ENCODE results near the gene DHRS3. TPM values are rescaled to one million over a fixed set of nuclear protein-coding genes. Genes with fewer than 3 reads are reported as not detected.
"Not testable (repeated sequence)": the region's sequence is repeated elsewhere in the genome, so short reads cannot be mapped to it uniquely, and the experiment has no call there.

Gene DHRS3
- total and polyA plus RNA-seq, 2 donors (not counting 1 experiment from before 2014, with no cell fraction given): 0.37 TPM

DNA sequence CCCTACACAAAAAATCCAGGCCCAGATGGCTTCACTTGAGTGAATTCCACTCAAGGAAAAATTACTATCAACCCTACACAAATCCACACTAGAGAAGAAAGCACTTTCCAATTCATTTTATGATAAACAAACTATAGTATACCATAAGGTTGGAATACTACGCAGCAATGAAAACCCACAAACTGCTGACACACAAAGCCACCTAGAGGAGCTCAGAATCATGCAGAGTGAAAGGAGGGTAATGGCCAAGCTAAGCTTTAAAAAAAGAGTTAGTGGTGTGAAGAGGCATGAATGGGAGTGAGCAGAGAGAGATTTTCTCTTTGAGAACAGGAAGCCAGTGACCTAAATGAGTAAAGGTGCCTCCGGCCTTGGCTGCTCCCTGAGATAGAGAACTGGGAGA, 93.7 kb downstream of the DHRS3 start:
- no peak overlapping the region for H3K27ac ChIP-seq (ENCODE audit: low read length in 2 of 2)
- DNase-seq (no peak), ATAC-seq (ENCODE audit: low read depth) (no peak)
- ChIA-PET POLR2A (no interaction called here), CTCF (interaction anchor here (0.9 kb wide), 1 partner anchor 16 kb away, joined by 3 read pairs; no protein-coding TSS in a partner anchor)
- no peak for TF ChIP-seq CTCF (IDR thresholded peaks at IDR 0.05)
- no peak for TF ChIP-seq EZH2 (IDR thresholded peaks at IDR 0.05; ENCODE audit: borderline replicate concordance, insufficient read depth, low read depth, low read length, poor library complexity, severe bottlenecking)
- intact Hi-C loops (cut with micrococcal nuclease): no loop called here
- no peaks in the 10 kb centered on the region for H4K20me1 ChIP-seq (ENCODE audit: control insufficient read depth, insufficient read depth, low read length, poor library complexity, severe bottlenecking)
- Mint-ChIP-seq H3K9me3 (ENCODE audit: insufficient read depth) (no peaks in the 10 kb centered on the region), H3K4me1 (no peaks in the 10 kb centered on the region), H3K4me3 (no peak overlapping the region), H3K27ac (no peak overlapping the region), H3K27me3 (no peaks in the 10 kb centered on the region)
- 67% methylated on average over 1 of the region's 2 CpGs for WGBS (ENCODE audit: insufficient coverage)
- no peaks in the 10 kb centered on the region for H3K36me3 ChIP-seq (replicated peaks in 1 of 2; ENCODE audit: control extremely low read depth in 1 of 2, control insufficient read depth in 1 of 2, extremely low read depth in 1 of 2, insufficient read depth in 2 of 2, low read length in 1 of 2)
- H3K9ac ChIP-seq (ENCODE audit: low read length): no peak overlapping the region
- H3K4me3 ChIP-seq (ENCODE audit: control extremely low read depth in 1 of 5, extremely low read depth in 1 of 5, insufficient read depth in 1 of 5, low read depth in 2 of 5, low read length in 4 of 5): no peak overlapping the region
- no peak overlapping the region for H2AFZ ChIP-seq (ENCODE audit: insufficient read depth, low read depth, low read length, poor library complexity, severe bottlenecking)
- no peaks in the 10 kb centered on the region for H3K27me3 ChIP-seq (replicated peaks in 1 of 4; ENCODE audit: control extremely low read depth in 1 of 4, control insufficient read depth in 3 of 4, insufficient read depth in 4 of 4, low read length in 3 of 4)
- H3K79me2 ChIP-seq (ENCODE audit: control insufficient read depth, insufficient read depth, low read length): no peaks in the 10 kb centered on the region
- no peaks in the 10 kb centered on the region for H3K9me3 ChIP-seq (ENCODE audit: control extremely low read depth in 1 of 3, control insufficient read depth in 2 of 3, insufficient read depth in 1 of 3, low read length in 2 of 3)
- no peaks in the 10 kb centered on the region for H3K4me1 ChIP-seq (ENCODE audit: control insufficient read depth in 2 of 2, insufficient read depth in 2 of 2, low read length in 2 of 2)
- H3K4me2 ChIP-seq (replicated peaks; ENCODE audit: low read depth, low read length, poor library complexity, severe bottlenecking): no peak overlapping the region

- H3K9me3 ChIP-seq (ENCODE audit: control extremely low read depth in 1 of 3, control insufficient read depth in 2 of 3, insufficient read depth in 1 of 3, low read length in 2 of 3); H3K4me1 Mint-ChIP-seq; H4K20me1 ChIP-seq (ENCODE audit: control insufficient read depth, insufficient read depth, low read length, poor library complexity, severe bottlenecking); CTCF ChIA-PET; H3K4me1 ChIP-seq (ENCODE audit: control insufficient read depth in 2 of 2, insufficient read depth in 2 of 2, low read length in 2 of 2); H3K9me3 Mint-ChIP-seq (ENCODE audit: insufficient read depth); H3K36me3 ChIP-seq (replicated peaks in 1 of 2; ENCODE audit: control extremely low read depth in 1 of 2, control insufficient read depth in 1 of 2, extremely low read depth in 1 of 2, insufficient read depth in 2 of 2, low read length in 1 of 2); ATAC-seq (ENCODE audit: low read depth); H3K4me3 ChIP-seq (ENCODE audit: control extremely low read depth in 1 of 5, extremely low read depth in 1 of 5, insufficient read depth in 1 of 5, low read depth in 2 of 5, low read length in 4 of 5); H2AFZ ChIP-seq (ENCODE audit: insufficient read depth, low read depth, low read length, poor library complexity, severe bottlenecking); DNase-seq; H3K79me2 ChIP-seq (ENCODE audit: control insufficient read depth, insufficient read depth, low read length); H3K9ac ChIP-seq (ENCODE audit: low read length); H3K27me3 Mint-ChIP-seq; H3K4me3 Mint-ChIP-seq; POLR2A ChIA-PET; H3K27me3 ChIP-seq (replicated peaks in 1 of 4; ENCODE audit: control extremely low read depth in 1 of 4, control insufficient read depth in 3 of 4, insufficient read depth in 4 of 4, low read length in 3 of 4); H3K4me2 ChIP-seq (replicated peaks; ENCODE audit: low read depth, low read length, poor library complexity, severe bottlenecking); H3K27ac ChIP-seq (ENCODE audit: low read length in 2 of 2); intact Hi-C loops (cut with micrococcal nuclease); H3K27ac Mint-ChIP-seq: not testable (repeated sequence)
- 93% methylated on average over 3 of the region's 9 CpGs for WGBS (ENCODE audit: insufficient coverage)
Observed at GRCh38 chr1:12522780-12523179, 95.2 kb downstream of the DHRS3 start.

Measured in B cell (primary cell).